K562 (cell line): ENCODE data around the gene PHF1. TPM values are rescaled to one million over a fixed set of nuclear protein-coding genes. Genes with fewer than 3 reads are reported as not detected.
A peak's percentile ranks its signal among the peaks of the same experiment; 100 is the strongest.

Source experiments
- BCL6 ChIP-seq: fragments of 250-450 bp; sonication (Bioruptor Pico); IDR thresholded peaks from 2 replicates; pipeline ENCODE4 v1.4.0; 2020
- C11orf30 ChIP-seq: fragments of 450-650 bp; IDR thresholded peaks from 2 replicates; pipeline ENCODE4 v1.6.1; 2016; ENCODE audit warnings: low read depth, mild to moderate bottlenecking
- CBFA2T2 ChIP-seq: fragments of 450-650 bp; conservative IDR thresholded peaks from 2 replicates; pipeline ENCODE4 v1.6.1; 2017; ENCODE audit warnings: mild to moderate bottlenecking
- CBX2 ChIP-seq: fragments of 200-600 bp; sonication (generic); IDR thresholded peaks from one replicate; pipeline ENCODE4 v1.6.1; 2012; ENCODE audit warnings: mild to moderate bottlenecking, low read length, inconsistent platforms; ENCODE audit not compliant: insufficient read depth, poor library complexity, severe bottlenecking
- CBX3 ChIP-seq, 2 experiments: IDR thresholded peaks; 1 replicate in 1 of 2; 2 replicates in 1 of 2; pipeline ENCODE4 v1.6.1; 2012; ENCODE audit warnings: inconsistent platforms in 2 of 2, low read length in 2 of 2, borderline replicate concordance in 1 of 2, control low read depth in 1 of 2
- CREBBP ChIP-seq: IDR thresholded peaks from one replicate; pipeline ENCODE4 v1.6.1; 2012; ENCODE audit warnings: low read depth, mild to moderate bottlenecking, control low read depth, inconsistent platforms, low read length
- DMBX1 ChIP-seq: fragments of 250-450 bp; sonication (Bioruptor Pico); IDR thresholded peaks from 2 replicates; pipeline ENCODE4 v1.8.0; 2022; ENCODE audit warnings: inconsistent platforms, mild to moderate bottlenecking, moderate library complexity, borderline replicate concordance
- E2F6 ChIP-seq, 2 experiments: IDR thresholded peaks; 2 replicates each; pipeline ENCODE4 v1.6.1; 2011; ENCODE audit warnings: borderline replicate concordance in 1 of 2, control low read depth in 1 of 2, low read depth in 1 of 2, low read length in 1 of 2, mild to moderate bottlenecking in 1 of 2, mixed read lengths in 1 of 2, moderate library complexity in 1 of 2; ENCODE audit not compliant: insufficient read depth in 1 of 2, insufficient read length in 1 of 2, poor library complexity in 1 of 2, severe bottlenecking in 1 of 2; ENCODE audit errors: extremely low read depth in 1 of 2
- EWSR1 ChIP-seq: fragments of 450-650 bp; IDR thresholded peaks from 2 replicates; pipeline ENCODE4 v1.6.1; 2018; ENCODE audit warnings: borderline replicate concordance, mild to moderate bottlenecking, low read depth, moderate library complexity; ENCODE audit not compliant: partially characterized antibody
- HEY1 ChIP-seq: fragments of 250-450 bp; sonication (Bioruptor Pico); IDR thresholded peaks from 2 replicates; pipeline ENCODE4 v1.5.0; 2020; ENCODE audit warnings: mild to moderate bottlenecking, moderate library complexity, borderline replicate concordance
- HSF4 ChIP-seq: fragments of 250-450 bp; sonication (Bioruptor Pico); IDR thresholded peaks from 2 replicates; pipeline ENCODE4 v2.1.2; 2022; ENCODE audit warnings: mild to moderate bottlenecking, moderate library complexity, borderline replicate concordance
- MLLT1 ChIP-seq, 2 experiments: fragments of 450-650 bp; IDR thresholded peaks; 2 replicates each; pipeline ENCODE4 v1.6.1; 2016
- SIN3B ChIP-seq: fragments of 450-650 bp; IDR thresholded peaks from 2 replicates; pipeline ENCODE4 v1.6.1; 2017; ENCODE audit warnings: low read depth, mild to moderate bottlenecking, moderate library complexity
- TFE3 ChIP-seq: fragments of 450-650 bp; formaldehyde crosslinking; IDR thresholded peaks from 2 replicates; pipeline ENCODE4 v1.4.0; 2020; ENCODE audit warnings: mild to moderate bottlenecking, mixed read lengths
- THAP12 ChIP-seq: fragments of 250-450 bp; sonication (Bioruptor Pico); IDR thresholded peaks from 2 replicates; pipeline ENCODE4 v1.9.0; 2021; ENCODE audit warnings: mild to moderate bottlenecking, inconsistent platforms
- TSC22D4 ChIP-seq: fragments of 450-650 bp; IDR thresholded peaks from 2 replicates; pipeline ENCODE4 v1.6.1; 2016; ENCODE audit warnings: missing genetic modification characterization, missing biosample characterization, control low read depth
- ZNF431 ChIP-seq: sonication (generic); formaldehyde crosslinking; IDR thresholded peaks from 2 replicates; pipeline ENCODE4 v1.8.0; 2022; ENCODE audit warnings: mild to moderate bottlenecking, missing genetic modification reagents
- ZNF507 ChIP-seq: conservative IDR thresholded peaks from 2 replicates; pipeline ENCODE4 v1.6.1; 2017; ENCODE audit warnings: missing genetic modification characterization, missing compliant biosample characterization
- ZNF77 ChIP-seq: fragments of 250-450 bp; sonication (Bioruptor Pico); IDR thresholded peaks from 2 replicates; pipeline ENCODE4 v1.5.0; 2020
- ZNF79 ChIP-seq: fragments of 250-450 bp; sonication (Bioruptor Pico); IDR thresholded peaks from 2 replicates; pipeline ENCODE4 v1.4.0; 2020; ENCODE audit warnings: low read depth, mild to moderate bottlenecking, moderate library complexity
- polyA plus RNA-seq, 8 experiments: library from polyadenylated mRNA; depleted of rRNA in 4 of 8; stranded (reverse) in 5 of 8; unstranded in 3 of 8; fragments of >200 nt; fragmentation: Nextera tagmentation in 2 of 8; fragmentation: Illumina TruSeq in 1 of 8; extraction: Ambion mirVana in 2 of 8; extraction: Trizol in 1 of 8; gene quantifications; 2 replicates each; pipeline versions ENCODE4 v1.2.1 to v1.2.3, GENCODE V29; 2011 to 2014; ENCODE audit warnings: inconsistent platforms in 1 of 8, missing spikeins in 1 of 8
- total RNA-seq, 7 experiments: library from RNA; depleted of rRNA in 6 of 7; stranded (reverse); fragments of >200 nt in 6 of 7; fragmentation: Illumina TruSeq in 2 of 7; extraction: Trizol in 2 of 7; gene quantifications; 2 replicates each; pipeline versions ENCODE4 v1.2.1 to v1.2.3, GENCODE V29; 2011 to 2021; ENCODE audit warnings: low replicate concordance in 1 of 7

Gene PHF1
- total and polyA plus RNA-seq, 9 of the 15 experiments (the other 6 are each of a cell fraction or from before 2014, with no cell fraction given), result 3.7 to 64.2 (median 33.7) TPM

- TF ChIP-seq TFE3, result no peak
- no peak for TF ChIP-seq ZNF77 (CRISPR knock-in tag)
- no peak for TF ChIP-seq EWSR1
- TF ChIP-seq CBFA2T2, result peak; percentile 46
- TF ChIP-seq ZNF79 (CRISPR knock-in tag), result no peak
- TF ChIP-seq CBX2, result no peak
- TF ChIP-seq MLLT1 (IDR thresholded peaks at IDR 0.05), result peak in 1 of 2 experiments; percentile 52; a peak in 1 of 4 replicates
- no peak for TF ChIP-seq THAP12 (CRISPR knock-in tag)
- no peak for TF ChIP-seq ZNF431 (CRISPR knock-in tag)
- peak in 1 of 2 experiments; percentile 31 for TF ChIP-seq E2F6 (IDR thresholded peaks at IDR 0.05; ENCODE audit: borderline replicate concordance in 1 of 2, extremely low read depth in 1 of 2, insufficient read depth in 1 of 2, insufficient read length in 1 of 2, low read depth in 1 of 2, low read length in 1 of 2, poor library complexity in 1 of 2, severe bottlenecking in 1 of 2)
- TF ChIP-seq SIN3B, result peak; percentile 48
- no peak for TF ChIP-seq CREBBP
- TF ChIP-seq TSC22D4 (tag), result no peak
- no peak for TF ChIP-seq BCL6 (CRISPR knock-in tag)
- TF ChIP-seq ZNF507, result no peak
- peak in 1 of 2 experiments; percentile 98; a peak in 2 of 3 replicates for TF ChIP-seq CBX3 (IDR thresholded peaks at IDR 0.05; ENCODE audit: borderline replicate concordance in 1 of 2, low read length in 2 of 2)
- no peak for TF ChIP-seq HSF4 (CRISPR knock-in tag)
- TF ChIP-seq C11orf30, result peak; percentile 93
- TF ChIP-seq HEY1 (CRISPR knock-in tag), result no peak
- TF ChIP-seq DMBX1 (CRISPR knock-in tag), result no peak
Measured at GRCh38 chr6:33420491-33421343, 9.9 kb downstream of the PHF1 start (continued).
